HEK293 (cell line): ENCODE results near the gene TSPAN13.

ENCODE experiments used
- CTCF ChIA-PET: fragments of 350-600 bp; formaldehyde crosslinking; extraction: SDS; loops from one replicate; lab custom pipeline; 2021; ENCODE audit warnings: antibody characterized with exemption; lab: Yijun Ruan, JAX
- POLR2A ChIA-PET: fragments of 300-600 bp; formaldehyde crosslinking; extraction: SDS; loops from one replicate; lab custom pipeline; 2020; ENCODE audit warnings: antibody characterized with exemption, inconsistent platforms; lab: Yijun Ruan, JAX
- H3K27ac ChIP-seq: fragments of 200-500 bp; sonication (Bioruptor generic); 2 replicates; pipeline ENCODE4 v1.5.1; 2014; ENCODE audit warnings: low read depth, low read length, control low read depth, inconsistent platforms; ENCODE audit errors: extremely low read depth
- H3K36me3 ChIP-seq, 2 experiments: fragments of 200-500 bp in 1 of 2; sonication (Bioruptor generic) in 1 of 2; 1 replicate in 1 of 2; 2 replicates in 1 of 2; pipeline ENCODE4 v1.5.1; 2014 to 2017; ENCODE audit warnings: inconsistent platforms in 2 of 2, low read length in 2 of 2; ENCODE audit not compliant: control insufficient read depth in 2 of 2, insufficient read depth in 1 of 2
- H3K4me1 ChIP-seq: fragments of 200-500 bp; sonication (Bioruptor generic); 2 replicates; pipeline ENCODE4 v1.5.1; 2014; ENCODE audit warnings: mild to moderate bottlenecking, low read length, inconsistent platforms; ENCODE audit not compliant: control insufficient read depth, insufficient read depth
- H3K4me3 ChIP-seq: 2 replicates; pipeline ENCODE4 v1.5.1; 2011; ENCODE audit warnings: low read depth, mild to moderate bottlenecking, control low read depth, low read length, moderate library complexity
- H3K9me3 ChIP-seq: fragments of 200-500 bp; sonication (Bioruptor generic); 2 replicates; pipeline ENCODE4 v1.5.1; 2014; ENCODE audit warnings: low read depth, low read length, inconsistent platforms; ENCODE audit not compliant: control insufficient read depth, insufficient read depth
- GLI2 ChIP-seq: fragments of 450-650 bp; formaldehyde crosslinking; IDR thresholded peaks from 2 replicates; pipeline ENCODE4; 2017; ENCODE audit warnings: missing biosample characterization, missing genetic modification characterization, low read depth, borderline replicate concordance
- GLIS2 ChIP-seq: fragments of 450-650 bp; formaldehyde crosslinking; IDR thresholded peaks from 2 replicates; pipeline ENCODE4 v1.5.1; 2016; ENCODE audit warnings: missing biosample characterization, missing genetic modification characterization
- KLF8 ChIP-seq: fragments of 450-650 bp; formaldehyde crosslinking; IDR thresholded peaks from 2 replicates; pipeline ENCODE4 v1.5.1; 2016; ENCODE audit warnings: missing biosample characterization, missing genetic modification characterization
- PATZ1 ChIP-seq: fragments of 450-650 bp; formaldehyde crosslinking; IDR thresholded peaks from 2 replicates; pipeline ENCODE4 v1.5.1; 2016; ENCODE audit warnings: missing biosample characterization, missing genetic modification characterization
- PBX3 ChIP-seq: sonication (generic); formaldehyde crosslinking; IDR thresholded peaks from 2 replicates; pipeline ENCODE4 v1.8.1; 2022; ENCODE audit warnings: mild to moderate bottlenecking, moderate library complexity, missing genetic modification reagents
- PRDM1 ChIP-seq: fragments of 450-650 bp; formaldehyde crosslinking; IDR thresholded peaks from 2 replicates; pipeline ENCODE4; 2016; ENCODE audit warnings: missing biosample characterization, missing genetic modification characterization
- REPIN1 ChIP-seq: fragments of 450-650 bp; formaldehyde crosslinking; IDR thresholded peaks from 2 replicates; pipeline ENCODE4 v1.5.1; 2017; ENCODE audit warnings: missing biosample characterization, missing genetic modification characterization, low read depth
- SP2 ChIP-seq: fragments of 450-650 bp; formaldehyde crosslinking; IDR thresholded peaks from 2 replicates; pipeline ENCODE4 v1.5.1; 2016; ENCODE audit warnings: missing biosample characterization, missing genetic modification characterization
- SP3 ChIP-seq: fragments of 450-650 bp; formaldehyde crosslinking; IDR thresholded peaks from 2 replicates; pipeline ENCODE4 v1.5.1; 2016; ENCODE audit warnings: missing biosample characterization, missing genetic modification characterization
- TSHZ1 ChIP-seq: fragments of 450-650 bp; formaldehyde crosslinking; IDR thresholded peaks from 2 replicates; pipeline ENCODE4 v1.5.1; 2016; ENCODE audit warnings: missing biosample characterization, missing genetic modification characterization, borderline replicate concordance
- ZEB2 ChIP-seq: fragments of 450-650 bp; formaldehyde crosslinking; IDR thresholded peaks from 2 replicates; pipeline ENCODE4 v1.5.1; 2016; ENCODE audit warnings: missing biosample characterization, missing genetic modification characterization
- ZFP69B ChIP-seq: fragments of 450-650 bp; formaldehyde crosslinking; IDR thresholded peaks from 2 replicates; pipeline ENCODE4 v1.5.1; 2016; ENCODE audit warnings: missing biosample characterization, missing genetic modification characterization
- ZNF112 ChIP-seq: fragments of 450-650 bp; formaldehyde crosslinking; IDR thresholded peaks from 2 replicates; pipeline ENCODE4 v1.5.0; 2017; ENCODE audit warnings: missing biosample characterization, missing genetic modification characterization
- ZNF138 ChIP-seq: fragments of 450-650 bp; formaldehyde crosslinking; IDR thresholded peaks from 2 replicates; pipeline ENCODE4 v1.5.1; 2016; ENCODE audit warnings: missing biosample characterization, missing genetic modification characterization, borderline replicate concordance
- ZNF16 ChIP-seq: fragments of 450-650 bp; formaldehyde crosslinking; IDR thresholded peaks from 2 replicates; pipeline ENCODE4 v1.5.1; 2016; ENCODE audit warnings: low read depth, missing biosample characterization, missing genetic modification characterization
- ZNF223 ChIP-seq: fragments of 450-650 bp; formaldehyde crosslinking; IDR thresholded peaks from 2 replicates; pipeline ENCODE4 v1.5.1; 2016; ENCODE audit warnings: missing biosample characterization, missing genetic modification characterization
- ZNF239 ChIP-seq: fragments of 450-650 bp; formaldehyde crosslinking; IDR thresholded peaks from 2 replicates; pipeline ENCODE4 v1.5.1; 2016; ENCODE audit warnings: missing biosample characterization, missing genetic modification characterization
- ZNF341 ChIP-seq: fragments of 450-650 bp; formaldehyde crosslinking; IDR thresholded peaks from 2 replicates; pipeline ENCODE4; 2016; ENCODE audit warnings: low read depth, missing biosample characterization, missing genetic modification characterization
- ZNF366 ChIP-seq: fragments of 450-650 bp; formaldehyde crosslinking; conservative IDR thresholded peaks from 2 replicates; pipeline ENCODE4 v1.5.1; 2016; ENCODE audit warnings: missing biosample characterization, missing genetic modification characterization
- ZNF391 ChIP-seq: fragments of 450-650 bp; formaldehyde crosslinking; IDR thresholded peaks from 2 replicates; pipeline ENCODE4 v1.5.1; 2016; ENCODE audit warnings: low read depth, missing biosample characterization, missing genetic modification characterization, borderline replicate concordance
- ZNF394 ChIP-seq: fragments of 450-650 bp; formaldehyde crosslinking; IDR thresholded peaks from 2 replicates; pipeline ENCODE4 v1.5.1; 2016; ENCODE audit warnings: missing biosample characterization, missing genetic modification characterization, mild to moderate bottlenecking, moderate library complexity, borderline replicate concordance
- ZNF529 ChIP-seq: fragments of 450-650 bp; formaldehyde crosslinking; IDR thresholded peaks from 2 replicates; pipeline ENCODE4 v1.5.1; 2017; ENCODE audit warnings: missing genetic modification characterization, missing biosample characterization; ENCODE audit not compliant: insufficient replicate concordance
- ZNF596 ChIP-seq: fragments of 450-650 bp; IDR thresholded peaks from 2 replicates; pipeline ENCODE4 v1.5.0; 2018; ENCODE audit warnings: missing biosample characterization, mild to moderate bottlenecking, missing genetic modification characterization, moderate library complexity
- ZNF600 ChIP-seq: fragments of 450-650 bp; formaldehyde crosslinking; IDR thresholded peaks from 2 replicates; pipeline ENCODE4 v1.5.1; 2016; ENCODE audit warnings: missing biosample characterization, missing genetic modification characterization
- ZNF610 ChIP-seq: fragments of 450-650 bp; formaldehyde crosslinking; IDR thresholded peaks from 2 replicates; pipeline ENCODE4 v1.5.1; 2016; ENCODE audit warnings: missing biosample characterization, missing genetic modification characterization, borderline replicate concordance
- ZNF629 ChIP-seq: fragments of 450-650 bp; formaldehyde crosslinking; IDR thresholded peaks from 2 replicates; pipeline ENCODE4 v1.5.1; 2017; ENCODE audit warnings: missing biosample characterization, missing genetic modification characterization
- ZNF660 ChIP-seq: fragments of 450-650 bp; IDR thresholded peaks from 2 replicates; pipeline ENCODE4 v1.5.1; 2018; ENCODE audit warnings: missing biosample characterization, mild to moderate bottlenecking, missing genetic modification characterization

The TSPAN13 gene

GRCh38 chr7:16753102-16753931 is at the start of gene TSPAN13:
Gene TSPAN13, plus strand, starts transcription at chr7:16753755. Its CDS starts 213 bp downstream, at chr7:16753968.
- CTCF ChIA-PET = no interaction called here
- Histone ChIP-seq H3K9me3 (no peaks in the 10 kb centered on the region), H3K27ac (peak within 1 kb of the TSS; percentile 45; the same call in 1 of the 2 replicates), H3K4me3 (peak within 1 kb of the TSS; percentile 93), H3K36me3 (no peaks in the 10 kb centered on the region), H3K4me1 (peaks cover 6% of the 10 kb centered on the region; the same call in 1 of the 2 replicates)
- POLR2A ChIA-PET = interaction anchor here (2.1 kb wide), 1 partner anchor 17 kb away, joined by 9 read pairs; no protein-coding TSS in a partner anchor
- TF ChIP-seq SP3 (tag by site-specific recombination) (peak; percentile 41; the same call in 1 of the 2 replicates), GLI2 (tag by site-specific recombination) (no peak), PBX3 (peak; percentile 23; the same call in 1 of the 2 replicates), SP2 (tag by site-specific recombination) (peak; percentile 73), ZNF629 (tag by site-specific recombination) (peak; percentile 36; the same call in 1 of the 2 replicates), GLIS2 (tag by site-specific recombination) (peak; percentile 60), PRDM1 (peak; percentile 72), ZNF138 (tag by site-specific recombination) (no peak), ZNF610 (tag by site-specific recombination) (0 out of 2 replicates have a peak, but pooled peaks have one; percentile 28), PATZ1 (tag by site-specific recombination) (peak; percentile 78; the same call in 1 of the 2 replicates), ZNF600 (tag by site-specific recombination) (peak; percentile 70), ZNF366 (tag by site-specific recombination) (peak; percentile 29), ZNF660 (tag by site-specific recombination) (no peak), ZNF112 (tag by site-specific recombination) (no peak), KLF8 (tag by site-specific recombination) (peak; percentile 10; the same call in 1 of the 2 replicates), ZEB2 (tag by site-specific recombination) (peak; percentile 53)

GRCh38 chr7:16708511-16708910 is 45.0 kb upstream of the TSPAN13 start:
- no peaks in the 10 kb centered on the region for H3K9me3 ChIP-seq
- H3K36me3 ChIP-seq = peaks cover 7 to 19% of the 10 kb centered on the region in 2 experiments
- H3K27ac ChIP-seq = no peak overlapping the region
- POLR2A ChIA-PET = interaction anchor here (0.5 kb wide), 1 partner anchor 47 kb away, joined by 6 read pairs; no protein-coding TSS in a partner anchor
- CTCF ChIA-PET = no interaction called here
- H3K4me1 ChIP-seq = no peaks in the 10 kb centered on the region
- H3K4me3 ChIP-seq = no peak overlapping the region
- TF ChIP-seq REPIN1 (tag by site-specific recombination) = no peak
- TF ChIP-seq ZNF529 (tag by site-specific recombination) = no peak
- no peak for TF ChIP-seq ZNF596 (tag by site-specific recombination)
- no peak for TF ChIP-seq ZNF239
- no peak for TF ChIP-seq ZNF391 (tag by site-specific recombination)
- no peak for TF ChIP-seq TSHZ1 (tag by site-specific recombination)
- TF ChIP-seq ZFP69B (tag by site-specific recombination) = no peak
- TF ChIP-seq ZNF16 = no peak
- TF ChIP-seq ZNF223 (tag by site-specific recombination) = no peak
- TF ChIP-seq PBX3 = no peak
- TF ChIP-seq ZNF394 (tag by site-specific recombination) = no peak
- TF ChIP-seq ZNF341 (tag by site-specific recombination) = no peak
